ENCODE results near the gene ATXN7L1. TPM values are rescaled to one million over a fixed set of nuclear protein-coding genes. Genes with fewer than 3 reads are reported as not detected.
A peak's percentile ranks its signal among the peaks of the same experiment; 100 is the strongest.

ATXN7L1 gene
- total RNA-seq: 10 to 100 TPM; 12.6 to 28.1 TPM

- TF ChIP-seq POLR2A (IDR thresholded peaks at IDR 0.05) (peak; percentile 78), CTCF (IDR thresholded peaks at IDR 0.05) (peak; percentile 50 to 85 (median 64)), POLR2AphosphoS5 (IDR thresholded peaks at IDR 0.05) (peak; percentile 90)
- WGBS: under 1% methylated on average over 51 of the region's 77 CpGs
- peak within 1 kb of the TSS; percentile 79 to 85 for H3K27ac ChIP-seq
- no peaks in the 10 kb centered on the region for H3K9me3 ChIP-seq
- H3K4me1 ChIP-seq (replicated peaks): no peaks in the 10 kb centered on the region
- peak; percentile 96 for DNase-seq (ENCODE audit: low spot score)
- no peaks in the 10 kb centered on the region for H3K27me3 ChIP-seq (replicated peaks; ENCODE audit: insufficient read depth)
- peak within 1 kb of the TSS; percentile 56 to 58 for H3K4me3 ChIP-seq
- intact Hi-C loops (cut with DNase I): loop anchor here (2.0 to 10.0 kb wide), 4 partner anchors 82 to 222 kb away; no protein-coding TSS in a partner anchor
- H3K36me3 ChIP-seq: no peaks in the 10 kb centered on the region
Observed at GRCh38 chr7:105876091-105876963, at the start of gene ATXN7L1. TSS of gene ATXN7L1 (minus strand) at chr7:105876599. CDS start at chr7:105876558, 41 bp downstream.

GRCh38 chr7:105926131-105926530 lies 49.7 kb upstream of the ATXN7L1 start:
- intact Hi-C loops (cut with DNase I): no loop called here
- DNase-seq (ENCODE audit: low spot score): no peak
- no peak overlapping the region for H3K4me3 ChIP-seq
- H3K4me1 ChIP-seq (replicated peaks): no peaks in the 10 kb centered on the region
- no peak overlapping the region for H3K27ac ChIP-seq
- H3K9me3 ChIP-seq: no peaks in the 10 kb centered on the region
- no peaks in the 10 kb centered on the region for H3K36me3 ChIP-seq
- no peaks in the 10 kb centered on the region for H3K27me3 ChIP-seq (replicated peaks; ENCODE audit: insufficient read depth)
- 50% methylated on average over 3 of the region's 3 CpGs for WGBS
- no peak for TF ChIP-seq POLR2AphosphoS5 (IDR thresholded peaks at IDR 0.05)
- no peak for TF ChIP-seq POLR2A (IDR thresholded peaks at IDR 0.05)
- TF ChIP-seq CTCF (IDR thresholded peaks at IDR 0.05): no peak

GRCh38 chr7:105924945-105925344 lies 48.5 kb upstream of the ATXN7L1 start:
- Histone ChIP-seq H3K36me3 (no peaks in the 10 kb centered on the region), H3K27me3 (replicated peaks; ENCODE audit: insufficient read depth) (no peaks in the 10 kb centered on the region), H3K4me1 (replicated peaks) (no peaks in the 10 kb centered on the region), H3K27ac (no peak overlapping the region), H3K9me3 (no peaks in the 10 kb centered on the region), H3K4me3 (no peak overlapping the region)
- intact Hi-C loops (cut with DNase I): no loop called here
- no peak for TF ChIP-seq CTCF (IDR thresholded peaks at IDR 0.05)
- no peak for TF ChIP-seq POLR2A (IDR thresholded peaks at IDR 0.05)
- no peak for TF ChIP-seq POLR2AphosphoS5 (IDR thresholded peaks at IDR 0.05)
- 90% methylated on average over 1 of the region's 1 CpG for WGBS
- DNase-seq (ENCODE audit: low spot score): no peak

- intact Hi-C loops (cut with DNase I): no loop called here
- Histone ChIP-seq H3K4me3 (no peak overlapping the region), H3K4me1 (replicated peaks) (no peaks in the 10 kb centered on the region), H3K36me3 (no peaks in the 10 kb centered on the region), H3K27me3 (replicated peaks; ENCODE audit: insufficient read depth) (no peaks in the 10 kb centered on the region), H3K9me3 (no peaks in the 10 kb centered on the region), H3K27ac (no peak overlapping the region)
- no peak for DNase-seq (ENCODE audit: low spot score)
- WGBS: 86% methylated on average over 4 of the region's 4 CpGs
- no peak for TF ChIP-seq POLR2A (IDR thresholded peaks at IDR 0.05)
- TF ChIP-seq POLR2AphosphoS5 (IDR thresholded peaks at IDR 0.05): no peak
- no peak for TF ChIP-seq CTCF (IDR thresholded peaks at IDR 0.05)
Observed at GRCh38 chr7:105920766-105921165, 44.4 kb upstream of the ATXN7L1 start.

- H3K9me3 ChIP-seq: no peaks in the 10 kb centered on the region
- DNase-seq (ENCODE audit: low spot score): no peak
- WGBS: 87% methylated on average over 2 of the region's 2 CpGs
- H3K4me3 ChIP-seq: no peak overlapping the region
- H3K4me1 ChIP-seq (replicated peaks): no peaks in the 10 kb centered on the region
- no peaks in the 10 kb centered on the region for H3K36me3 ChIP-seq
- no peak overlapping the region for H3K27ac ChIP-seq
- no peaks in the 10 kb centered on the region for H3K27me3 ChIP-seq (replicated peaks; ENCODE audit: insufficient read depth)
- no peak for TF ChIP-seq POLR2A (IDR thresholded peaks at IDR 0.05)
- TF ChIP-seq CTCF (IDR thresholded peaks at IDR 0.05): no peak
- TF ChIP-seq POLR2AphosphoS5 (IDR thresholded peaks at IDR 0.05): no peak
- intact Hi-C loops (cut with DNase I): no loop called here
Observed at GRCh38 chr7:105917659-105918058, 41.3 kb upstream of the ATXN7L1 start.

Measured in prostate gland (tissue), 2 donors.